HG02970 (cell line): ENCODE results near the gene SPATS2.
"Not testable (repeated sequence)": the region's sequence is repeated elsewhere in the genome, so short reads cannot be mapped to it uniquely, and the experiment has no call there.

Source experiments
- ATAC-seq: cut with Tn5 transposase; IDR thresholded peaks from one replicate; pipeline ENCODE4 v1.9.1; 2021; ENCODE audit warnings: mild to moderate bottlenecking, moderate library complexity, moderate number of reproducible peaks; ENCODE audit not compliant: unreplicated experiment, low FRiP score

SPATS2 gene

GRCh38 chr12:49388682-49389386 lies 21.6 kb downstream of the SPATS2 start:
- no peak for ATAC-seq

GRCh38 chr12:49389387-49389703 lies 22.1 kb downstream of the SPATS2 start:
- no peak for ATAC-seq

GRCh38 chr12:49397000-49397399 lies 29.7 kb downstream of the SPATS2 start:
- ATAC-seq, result no peak

DNA sequence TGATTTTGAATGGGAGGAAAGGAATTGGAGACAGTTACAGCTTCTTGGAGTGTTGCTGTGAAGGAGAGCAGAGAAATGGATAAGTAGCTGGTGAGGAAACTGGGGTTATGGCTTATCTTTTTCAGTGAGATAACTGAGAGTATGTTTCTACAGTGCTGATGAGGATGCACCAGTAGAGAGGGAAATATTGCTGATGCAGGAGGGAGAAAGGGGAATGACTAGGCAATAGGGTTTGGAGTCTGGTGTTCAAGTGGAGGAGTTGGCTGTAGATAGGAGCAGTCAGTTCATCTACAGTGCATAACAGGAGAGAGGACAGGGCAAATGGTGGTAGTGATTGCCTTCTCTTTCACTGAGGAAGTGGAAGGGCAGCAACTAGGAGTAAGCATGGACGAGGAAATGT lies 33.0 kb downstream of the SPATS2 start:
- ATAC-seq, result no peak

DNA sequence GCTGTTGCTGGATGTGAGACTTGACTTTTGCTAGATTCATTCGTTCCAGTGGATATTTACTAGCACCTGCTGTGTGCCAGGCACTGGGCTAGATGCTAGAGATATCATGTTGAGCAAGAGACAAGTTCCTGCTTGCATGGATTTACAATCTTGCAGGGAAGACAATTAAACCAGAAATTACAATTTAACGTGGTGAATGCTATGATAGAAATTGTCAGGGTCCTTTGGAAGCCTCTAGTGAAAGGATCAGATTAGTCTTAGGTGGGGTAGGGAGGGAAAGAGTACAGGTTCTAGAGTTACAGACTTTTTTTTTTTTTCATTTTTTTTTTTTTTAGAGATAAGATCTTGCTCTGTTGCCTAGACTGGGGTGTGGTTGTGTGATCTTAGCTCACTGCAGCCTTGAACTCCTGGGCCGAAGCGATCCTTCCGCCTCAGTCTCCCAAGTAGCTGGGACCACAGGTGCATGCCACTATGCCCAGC lies 36.7 kb downstream of the SPATS2 start:
- no peak for ATAC-seq

- no peak for ATAC-seq
These were observed 37.7 kb downstream of the SPATS2 start for GRCh38 chr12:49404956-49405355.

GRCh38 chr12:49410818-49411217 lies 43.6 kb downstream of the SPATS2 start:
- no peak for ATAC-seq

GRCh38 chr12:49413010-49413409 lies 45.7 kb downstream of the SPATS2 start:
- ATAC-seq, result no peak

- no peak for ATAC-seq
These were observed 46.5 kb downstream of the SPATS2 start for GRCh38 chr12:49413796-49414195.

GRCh38 chr12:49414364-49414763 lies 47.1 kb downstream of the SPATS2 start:
- ATAC-seq, result no peak

GRCh38 chr12:49415521-49415970 lies 48.3 kb downstream of the SPATS2 start:
- no peak for ATAC-seq

GRCh38 chr12:49416892-49417291 lies 49.6 kb downstream of the SPATS2 start:
- no peak for ATAC-seq

DNA sequence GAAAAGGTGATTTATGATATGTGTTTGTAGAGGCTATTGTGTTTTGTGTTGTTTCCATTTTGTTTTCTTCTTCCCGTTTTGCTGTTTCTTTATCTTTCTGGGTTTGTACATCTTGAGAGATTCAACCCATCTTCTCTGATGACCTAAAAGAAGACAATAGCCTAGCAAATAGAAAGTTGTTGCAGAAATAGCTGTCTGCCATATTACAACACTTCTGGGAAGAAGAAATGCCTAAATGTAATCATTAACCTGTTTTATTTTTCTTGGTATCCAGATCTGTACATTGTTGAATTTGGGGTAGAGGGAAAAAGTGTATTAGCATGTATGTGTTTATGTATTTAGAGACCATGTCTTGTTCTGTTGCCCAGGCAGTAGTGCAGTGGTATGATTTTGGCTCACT lies 50.3 kb downstream of the SPATS2 start:
- no peak for ATAC-seq

DNA sequence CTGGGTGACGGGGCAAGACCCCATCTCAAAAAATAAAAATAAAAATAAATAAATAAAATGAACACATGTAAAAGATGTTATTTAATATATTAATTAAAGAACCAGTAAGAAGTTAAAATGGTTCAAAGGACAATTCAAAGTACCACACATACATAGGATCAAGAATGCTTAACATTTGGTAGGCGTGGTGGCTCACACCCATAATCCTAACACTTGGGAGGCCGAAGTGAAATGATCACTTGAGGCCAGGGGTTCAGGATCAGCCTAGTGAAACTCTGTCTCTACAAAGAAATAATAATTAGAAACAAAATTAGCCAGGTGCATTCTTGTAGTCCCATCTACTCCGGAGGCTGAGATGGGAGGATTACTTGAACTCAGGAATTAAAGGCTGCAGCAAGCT lies 53.3 kb downstream of the SPATS2 start:
- no peak for ATAC-seq

GRCh38 chr12:49422114-49422513 lies 54.9 kb downstream of the SPATS2 start:
- ATAC-seq, result no peak

GRCh38 chr12:49428793-49429192 lies 61.5 kb downstream of the SPATS2 start:
- ATAC-seq, result no peak

GRCh38 chr12:49432616-49433015 lies 65.4 kb downstream of the SPATS2 start:
- ATAC-seq, result no peak

DNA sequence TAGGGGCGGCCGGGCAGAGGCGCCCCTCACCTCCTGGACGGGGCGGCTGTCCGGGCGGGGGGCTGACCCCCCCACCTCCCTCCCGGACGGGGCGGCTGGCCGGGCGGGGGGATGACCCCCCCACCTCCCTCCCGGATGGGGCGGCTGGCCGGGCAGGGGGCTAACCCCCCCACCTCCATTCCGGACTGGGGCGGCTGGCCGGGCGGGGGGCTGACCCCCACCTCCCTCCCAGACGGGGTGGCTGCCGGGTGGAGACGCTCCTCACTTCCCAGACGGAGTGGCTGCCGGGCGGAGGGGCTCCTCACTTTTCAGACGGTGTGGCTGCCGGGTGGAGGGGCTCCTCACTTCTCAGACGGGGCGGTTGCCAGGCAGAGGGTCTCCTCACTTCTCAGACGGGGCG lies 69.5 kb downstream of the SPATS2 start:
- ATAC-seq, result not testable (repeated sequence)

- no peak for ATAC-seq
These were observed 71.8 kb downstream of the SPATS2 start for GRCh38 chr12:49439042-49439441.

GRCh38 chr12:49440035-49440434 lies 72.8 kb downstream of the SPATS2 start:
- ATAC-seq, result no peak

- ATAC-seq, result no peak
These were observed 75.7 kb downstream of the SPATS2 start for GRCh38 chr12:49442915-49443314.

DNA sequence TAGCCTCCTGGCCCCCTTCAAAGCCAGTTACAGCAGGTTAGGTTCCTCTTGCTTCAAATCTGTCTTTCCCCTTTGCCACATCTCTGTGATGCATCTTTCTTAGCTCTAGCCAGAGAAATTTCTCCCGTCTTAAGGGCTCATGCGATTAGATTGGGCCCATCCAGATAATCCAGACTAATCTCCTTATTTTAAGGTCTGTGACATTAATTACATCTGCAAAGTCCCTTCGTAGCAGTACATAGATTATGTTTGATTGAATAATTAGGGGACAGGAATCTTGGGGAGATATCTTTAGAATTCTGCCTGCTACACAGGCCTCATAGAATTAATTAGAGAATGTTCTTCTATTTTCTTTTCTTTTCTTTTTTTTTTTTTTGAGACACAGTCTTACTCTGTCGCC lies 79.3 kb downstream of the SPATS2 start:
- ATAC-seq, result no peak

DNA sequence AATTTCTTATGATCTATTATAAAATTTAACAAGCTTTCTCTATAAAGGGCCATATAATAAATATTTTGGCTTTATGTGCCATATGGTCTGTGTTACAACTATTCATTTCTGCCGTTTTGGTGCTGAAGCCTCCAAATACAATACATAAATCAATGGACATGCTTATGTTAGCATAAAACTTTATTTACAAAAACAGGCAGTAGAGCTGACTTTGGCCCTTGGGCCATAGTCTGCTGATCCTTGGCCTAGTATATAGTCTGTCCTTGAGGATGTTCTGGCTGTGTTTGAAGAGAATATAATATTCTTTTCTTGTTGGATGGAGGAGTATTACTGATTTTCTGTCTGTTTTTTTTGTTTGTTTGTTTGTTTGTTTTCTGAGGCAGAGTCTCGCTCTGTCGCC lies 81.6 kb downstream of the SPATS2 start:
- ATAC-seq, result no peak
